Loucy (cell line): ENCODE measurements around the gene SLC26A1.

Source experiments
- H2AFZ ChIP-seq: fragments of 200-600 bp; sonication (generic); 2 replicates; pipeline ENCODE4 v1.6.0; 2016; ENCODE audit warnings: antibody characterized with exemption, mild to moderate bottlenecking, low read length, moderate library complexity
- H3F3A ChIP-seq: fragments of 200-600 bp; 2 replicates; pipeline ENCODE4 v1.6.0; 2016; ENCODE audit warnings: antibody characterized with exemption, low read depth, mild to moderate bottlenecking
- H3K27me3 ChIP-seq: fragments of 200-600 bp; sonication (generic); 2 replicates; pipeline ENCODE4 v1.6.1; 2014; ENCODE audit warnings: low read length, mild to moderate bottlenecking; ENCODE audit not compliant: insufficient read depth, poor library complexity, severe bottlenecking
- H3K36me3 ChIP-seq: fragments of 200-600 bp; sonication (generic); 2 replicates; pipeline ENCODE4 v1.6.1; 2016; ENCODE audit warnings: low read length; ENCODE audit not compliant: insufficient read depth
- H3K4me1 ChIP-seq: fragments of 200-600 bp; sonication (generic); 2 replicates; pipeline ENCODE4 v1.5.1; 2014; ENCODE audit warnings: low read length, mild to moderate bottlenecking; ENCODE audit not compliant: insufficient read depth, poor library complexity, severe bottlenecking
- H3K4me2 ChIP-seq: fragments of 200-600 bp; sonication (generic); 2 replicates; pipeline ENCODE4 v1.6.0; 2014; ENCODE audit warnings: antibody characterized with exemption, low read length, low read depth, mild to moderate bottlenecking; ENCODE audit not compliant: poor library complexity, severe bottlenecking
- H3K4me3 ChIP-seq: fragments of 200-600 bp; sonication (generic); 2 replicates; pipeline ENCODE4 v1.5.1; 2014; ENCODE audit warnings: low read length, mild to moderate bottlenecking, mixed read lengths; ENCODE audit not compliant: poor library complexity, severe bottlenecking
- H3K79me2 ChIP-seq: fragments of 200-600 bp; sonication (generic); 2 replicates; pipeline ENCODE4 v1.6.1; 2014; ENCODE audit warnings: low read length; ENCODE audit not compliant: insufficient read depth
- H3K9ac ChIP-seq: fragments of 200-600 bp; sonication (generic); 2 replicates; pipeline ENCODE4 v1.6.0; 2014; ENCODE audit warnings: mild to moderate bottlenecking, low read depth, low read length, moderate library complexity; ENCODE audit not compliant: poor library complexity, severe bottlenecking
- H3K9me2 ChIP-seq: fragments of 200-600 bp; sonication (generic); replicated peaks from 2 replicates; pipeline ENCODE4 v1.6.1; 2016; ENCODE audit warnings: low read depth, low read length, mixed read lengths
- H3K9me3 ChIP-seq: fragments of 200-600 bp; sonication (generic); 2 replicates; pipeline ENCODE4 v1.6.1; 2014; ENCODE audit warnings: mild to moderate bottlenecking, antibody characterized with exemption, low read length, low read depth; ENCODE audit not compliant: insufficient read depth
- H4K20me1 ChIP-seq: fragments of 200-600 bp; sonication (generic); 2 replicates; pipeline ENCODE4 v1.6.0; 2014; ENCODE audit warnings: antibody characterized with exemption, low read length, mild to moderate bottlenecking; ENCODE audit not compliant: insufficient read depth, poor library complexity, severe bottlenecking
- EZH2phosphoT487 ChIP-seq: fragments of 200-600 bp; IDR thresholded peaks from 2 replicates; pipeline ENCODE4 v1.6.1; 2018; ENCODE audit warnings: antibody characterized with exemption, mild to moderate bottlenecking, moderate library complexity, borderline replicate concordance
- TF ChIP-seq, protein P1 (sequence below): fragments of 200-600 bp; sonication (generic); conservative IDR thresholded peaks from 2 replicates; pipeline ENCODE4 v1.5.1; 2014; ENCODE audit warnings: mild to moderate bottlenecking, antibody characterized with exemption, low read length

Gene SLC26A1

DNA sequence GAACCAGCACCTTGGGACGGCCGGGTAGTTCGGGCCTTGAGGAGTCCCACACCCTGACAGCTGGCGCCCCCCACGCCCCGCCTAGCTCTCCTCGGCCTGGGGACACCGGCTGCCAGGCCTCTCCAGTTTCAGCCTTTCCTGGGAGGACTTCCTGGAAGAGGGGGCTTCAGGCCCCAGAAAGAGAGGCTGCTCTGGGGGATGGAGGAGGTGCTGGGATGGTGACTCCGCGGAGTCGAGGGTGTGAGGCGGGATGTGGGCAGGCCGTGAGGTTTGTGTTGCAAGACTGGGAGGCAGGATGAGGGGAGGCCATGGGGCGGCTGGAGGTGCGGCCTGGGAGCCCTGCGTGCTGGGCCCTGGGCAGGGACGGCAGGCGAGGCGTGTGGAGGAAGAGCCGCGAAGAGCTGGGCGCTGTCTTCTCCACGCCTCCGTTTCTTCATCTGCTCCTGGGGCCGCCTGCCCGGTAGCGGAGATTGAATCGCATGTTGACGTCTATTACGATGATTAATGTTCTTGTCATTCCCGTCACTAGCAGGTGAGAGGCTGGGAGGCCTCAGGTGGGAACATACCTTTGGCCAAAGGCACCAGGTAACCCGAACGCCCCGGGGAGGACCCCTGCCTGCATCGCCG is 17.3 kb upstream of the SLC26A1 start:
- Histone ChIP-seq H3K4me1 (peaks cover 27% of the 10 kb centered on the region), H3K79me2 (peaks cover 17% of the 10 kb centered on the region; the same call in 1 of the 2 replicates), H3F3A (no peaks in the 10 kb centered on the region), H3K9me2 (no peaks in the 10 kb centered on the region), H3K27me3 (peaks cover 11% of the 10 kb centered on the region), H4K20me1 (peaks cover 18% of the 10 kb centered on the region), H2AFZ (peak overlapping the region; percentile 54), H3K9me3 (no peaks in the 10 kb centered on the region), H3K4me3 (peak overlapping the region; percentile 56), H3K36me3 (no peaks in the 10 kb centered on the region), H3K4me2 (peak overlapping the region; percentile 69), H3K9ac (no peak overlapping the region)
- TF ChIP-seq, protein P1, sequence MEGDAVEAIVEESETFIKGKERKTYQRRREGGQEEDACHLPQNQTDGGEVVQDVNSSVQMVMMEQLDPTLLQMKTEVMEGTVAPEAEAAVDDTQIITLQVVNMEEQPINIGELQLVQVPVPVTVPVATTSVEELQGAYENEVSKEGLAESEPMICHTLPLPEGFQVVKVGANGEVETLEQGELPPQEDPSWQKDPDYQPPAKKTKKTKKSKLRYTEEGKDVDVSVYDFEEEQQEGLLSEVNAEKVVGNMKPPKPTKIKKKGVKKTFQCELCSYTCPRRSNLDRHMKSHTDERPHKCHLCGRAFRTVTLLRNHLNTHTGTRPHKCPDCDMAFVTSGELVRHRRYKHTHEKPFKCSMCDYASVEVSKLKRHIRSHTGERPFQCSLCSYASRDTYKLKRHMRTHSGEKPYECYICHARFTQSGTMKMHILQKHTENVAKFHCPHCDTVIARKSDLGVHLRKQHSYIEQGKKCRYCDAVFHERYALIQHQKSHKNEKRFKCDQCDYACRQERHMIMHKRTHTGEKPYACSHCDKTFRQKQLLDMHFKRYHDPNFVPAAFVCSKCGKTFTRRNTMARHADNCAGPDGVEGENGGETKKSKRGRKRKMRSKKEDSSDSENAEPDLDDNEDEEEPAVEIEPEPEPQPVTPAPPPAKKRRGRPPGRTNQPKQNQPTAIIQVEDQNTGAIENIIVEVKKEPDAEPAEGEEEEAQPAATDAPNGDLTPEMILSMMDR = no peak
- TF ChIP-seq EZH2phosphoT487 = no peak

GRCh38 chr4:1009542-1010394 is 16.6 kb upstream of the SLC26A1 start:
- H3K4me1 ChIP-seq = peaks cover 27% of the 10 kb centered on the region
- TF ChIP-seq, protein P1 = no peak
- TF ChIP-seq EZH2phosphoT487 = no peak
- H3K9me2 ChIP-seq = no peaks in the 10 kb centered on the region
- peak overlapping the region; percentile 79 for H3K4me3 ChIP-seq
- peaks cover 12% of the 10 kb centered on the region for H4K20me1 ChIP-seq
- H3K79me2 ChIP-seq = peaks cover 17% of the 10 kb centered on the region; the same call in 1 of the 2 replicates
- peak overlapping the region; percentile 76 for H3K9ac ChIP-seq
- no peaks in the 10 kb centered on the region for H3K9me3 ChIP-seq
- no peaks in the 10 kb centered on the region for H3K36me3 ChIP-seq
- H2AFZ ChIP-seq = peak overlapping the region; percentile 93
- H3K4me2 ChIP-seq = peak overlapping the region; percentile 99
- H3F3A ChIP-seq = no peaks in the 10 kb centered on the region
- peaks cover 11% of the 10 kb centered on the region for H3K27me3 ChIP-seq

DNA sequence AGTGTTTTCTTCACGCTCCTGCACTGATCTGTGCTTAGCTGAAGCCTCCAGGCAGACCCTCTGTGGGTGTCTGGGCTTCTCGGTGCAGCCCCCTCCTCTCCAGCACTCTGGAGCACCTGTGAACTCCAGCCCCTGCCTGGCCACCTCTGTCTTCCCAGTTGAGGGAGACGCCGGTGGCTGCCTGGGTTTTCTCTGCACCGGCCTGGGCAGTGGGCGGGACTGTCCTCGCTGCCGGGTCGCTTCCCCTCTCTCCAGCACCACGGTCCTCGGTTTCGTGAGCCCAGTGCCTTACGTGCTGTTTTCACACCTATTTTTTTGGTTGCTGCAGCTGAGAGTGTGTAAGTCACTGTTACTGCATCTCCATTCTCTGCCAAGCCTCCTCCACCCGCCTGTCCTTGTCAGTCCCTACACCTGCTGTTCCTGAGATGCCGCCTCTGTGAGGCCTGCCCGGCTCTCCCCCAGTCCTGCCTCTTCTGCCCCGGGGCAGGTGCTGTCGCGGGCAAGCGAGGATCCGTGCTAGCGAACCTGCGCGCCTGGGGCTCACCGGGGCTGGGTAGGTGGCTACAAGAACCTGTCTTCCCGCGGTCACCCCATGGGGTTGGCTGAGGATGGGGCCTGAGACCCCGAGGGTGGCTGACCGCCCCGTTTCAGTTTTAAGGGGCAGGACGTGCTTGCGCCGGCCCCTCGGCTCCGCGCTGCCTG is 15.8 kb upstream of the SLC26A1 start:
- no peak for TF ChIP-seq EZH2phosphoT487
- TF ChIP-seq, protein P1 = no peak
- no peaks in the 10 kb centered on the region for H3K36me3 ChIP-seq
- H4K20me1 ChIP-seq = peaks cover 12% of the 10 kb centered on the region
- H3K79me2 ChIP-seq = peaks cover 11% of the 10 kb centered on the region; the same call in 1 of the 2 replicates
- H3K4me2 ChIP-seq = peak overlapping the region; percentile 99
- no peaks in the 10 kb centered on the region for H3F3A ChIP-seq
- H3K9me2 ChIP-seq = no peaks in the 10 kb centered on the region
- H3K4me1 ChIP-seq = peaks cover 26% of the 10 kb centered on the region
- peak overlapping the region; percentile 79 for H3K4me3 ChIP-seq
- peak overlapping the region; percentile 93 for H2AFZ ChIP-seq
- peaks cover 11% of the 10 kb centered on the region for H3K27me3 ChIP-seq
- H3K9ac ChIP-seq = peak overlapping the region; percentile 76
- H3K9me3 ChIP-seq = no peaks in the 10 kb centered on the region
